ENCODE data around the gene SLC35E3. TPM values are rescaled to one million over a fixed set of nuclear protein-coding genes. Genes with fewer than 3 reads are reported as not detected.

The SLC35E3 gene
- total RNA-seq (2016; rRNA removed; fragmentation: Illumina TruSeq; extraction: Trizol) = 12.2 and 22.1 TPM in 2 replicates
- 2.1 and 4.5 TPM in 2 replicates for total RNA-seq (2016; cell fraction: cytosol; rRNA removed; fragmentation: Illumina TruSeq; extraction: Trizol; ENCODE audit: low read depth)
- total RNA-seq (2016; cell fraction: insoluble cytoplasmic fraction; rRNA removed; fragmentation: Illumina TruSeq; extraction: Trizol) = 14.0 and 22.7 TPM in 2 replicates
- 9.0 and 9.8 TPM in 2 replicates for total RNA-seq (2016; cell fraction: membrane; rRNA removed; fragmentation: Illumina TruSeq; extraction: Trizol)
- 15.3 and 17.2 TPM in 2 replicates for total RNA-seq (2016; cell fraction: nucleus; rRNA removed; fragmentation: Illumina TruSeq; extraction: Trizol)
- 10.2 and 13.0 TPM in 2 replicates for polyA plus RNA-seq (2011; rRNA removed)
- polyA plus RNA-seq (2011; cell fraction: cytosol; rRNA removed) = 4.5 and 6.1 TPM in 2 replicates
- 9.5 and 9.7 TPM in 2 replicates for polyA plus RNA-seq (2011; cell fraction: nucleus; rRNA removed)
- 10.4 and 19.7 TPM in 2 replicates for polyA plus RNA-seq (2012)
- 3.2 and 4.1 TPM in 2 replicates for polyA plus RNA-seq (2016; cell fraction: cytosol; fragmentation: Illumina TruSeq; extraction: Trizol; ENCODE audit: low read depth)
- polyA plus RNA-seq (2016; cell fraction: insoluble cytoplasmic fraction; fragmentation: Illumina TruSeq; extraction: Trizol; ENCODE audit: low read depth) = 10.3 and 11.1 TPM in 2 replicates
- 5.8 and 5.9 TPM in 2 replicates for polyA plus RNA-seq (2016; cell fraction: membrane; fragmentation: Illumina TruSeq; extraction: Trizol; ENCODE audit: low read depth)
- 25.5 and 30.0 TPM in 2 replicates for polyA plus RNA-seq (2016; cell fraction: nucleus; fragmentation: Illumina TruSeq; extraction: Trizol; ENCODE audit: insufficient read depth, low read depth)
- 6.7 and 11.0 TPM in 2 replicates for polyA minus RNA-seq (2011; rRNA and poly(A)+ RNA removed; ENCODE audit: low replicate concordance)
- polyA minus RNA-seq (2011; cell fraction: cytosol; rRNA and poly(A)+ RNA removed) = 5.7 and 6.3 TPM in 2 replicates
- 7.2 and 11.7 TPM in 2 replicates for polyA minus RNA-seq (2011; cell fraction: nucleus; rRNA and poly(A)+ RNA removed)
- percentile 78 among the genes with signal in this experiment for Bru-seq, nascent RNA
- BruChase-seq, experiment 1, labeled RNA remaining after a 6-hour chase = percentile 82 among the genes with signal in this experiment
- BruChase-seq, experiment 2, labeled RNA remaining after a 2-hour chase = percentile 82 among the genes with signal in this experiment
- long read RNA-seq, experiment 1, full-length matches to known transcripts = 21 of 33 reads
- long read RNA-seq, experiment 1, partial matches to known transcripts = 6 of 33 reads
- long read RNA-seq, experiment 1, other reads (novel, unspliced or antisense) = 6 of 33 reads
- long read RNA-seq, experiment 2, full-length matches to known transcripts = 4 of 29 reads
- long read RNA-seq, experiment 2, partial matches to known transcripts = 15 of 29 reads
- long read RNA-seq, experiment 2, other reads (novel, unspliced or antisense) = 10 of 29 reads

GRCh38 chr12:68745904-68746571, at the start of gene SLC35E3:
Gene SLC35E3 (plus strand): TSS chr12:68746176. CDS start chr12:68746378, 202 bp downstream.
- BruUV-seq (replicated peaks) = TSS peak; percentile 76
- Histone ChIP-seq H2AFZ (ENCODE audit: low read length) (peak within 1 kb of the TSS; percentile 96), H3K27ac (ENCODE audit: extremely low read length, insufficient read depth, low read length) (peak within 1 kb of the TSS; percentile 75), H3K4me2 (ENCODE audit: low read depth, low read length) (peak within 1 kb of the TSS; percentile 91), H3K4me1 (ENCODE audit: insufficient read depth, low read length) (peaks cover 34% of the 10 kb centered on the region), H3K4me3 (replicated peaks in 1 of 3; ENCODE audit: insufficient read depth in 1 of 3, low read depth in 2 of 3, low read length in 3 of 3) (peak within 1 kb of the TSS; percentile 83 to 93 (median 87)), H3K9me3 (ENCODE audit: low read length) (no peaks in the 10 kb centered on the region), H3K36me3 (replicated peaks in 1 of 2; ENCODE audit: control insufficient read depth in 1 of 2, insufficient read depth in 2 of 2, low read length in 2 of 2) (peaks cover 3 to 17% of the 10 kb centered on the region in 2 experiments; a peak in 3 of 5 replicates), H4K20me1 (ENCODE audit: insufficient read depth, low read length) (peaks cover 3% of the 10 kb centered on the region; the same call in 1 of the 2 replicates), H3K27me3 (ENCODE audit: control insufficient read depth in 1 of 2, insufficient read depth in 2 of 2, low read length in 2 of 2) (no peaks in the 10 kb centered on the region; a peak in 1 of 5 replicates), H3K79me2 (ENCODE audit: insufficient read depth, low read length) (peaks cover 37% of the 10 kb centered on the region), H3K9ac (ENCODE audit: insufficient read depth, low read depth, low read length) (peak within 1 kb of the TSS; percentile 77)
- ATAC-seq (peak; percentile 98), FAIRE-seq (no peak), DNase-seq (ENCODE audit: low spot score) (peak; percentile 88)
- WGBS (ENCODE audit: low lambda C conversion rate) = 3% methylated on average over 17 of the region's 52 CpGs
- POLR2A ChIA-PET = interaction anchor here (0.9 to 2.6 kb wide), 17 partner anchors 14 to 135 kb away, joined by 3 to 58 read pairs (median 4); partner anchors contain the start of genes MDM2 and RAP1B
- in situ Hi-C loops (cut with HindIII; ENCODE audit: extremely low pct_ligation_motif_present, low pct_unique_long_range_greater_than_20kb) = loop anchor here (5.0 kb wide), 1 partner anchor 61 kb away; the partner anchor contains the start of gene MDM2
- CTCF ChIA-PET (ENCODE audit: low intra/inter-chr PET ratio, low total read pairs) = no interaction called here
- intact Hi-C loops (cut with micrococcal nuclease; ENCODE audit: unreplicated experiment) = loop anchor here (1.0 kb wide), 2 partner anchors 41 to 61 kb away; no protein-coding TSS in a partner anchor
- no peak for TF ChIP-seq ZBTB40 (IDR thresholded peaks at IDR 0.05)
- 0 out of 2 replicates have a peak, but pooled peaks have one; percentile 32 for TF ChIP-seq ZBTB40 (CRISPR knock-in tag; IDR thresholded peaks at IDR 0.05)
- TF ChIP-seq ZNF691 (CRISPR knock-in tag; IDR thresholded peaks at IDR 0.05; ENCODE audit: borderline replicate concordance, low read depth) = peak; percentile 58; the same call in 1 of the 2 replicates
- peak; percentile 44; the same call in 1 of the 2 replicates for TF ChIP-seq ZNF556 (CRISPR knock-in tag; IDR thresholded peaks at IDR 0.05; ENCODE audit: borderline replicate concordance)
- TF ChIP-seq NCOR1 (IDR thresholded peaks at IDR 0.05; ENCODE audit: borderline replicate concordance, low read length) = no peak
- peak; percentile 89 for TF ChIP-seq ZNF777 (CRISPR knock-in tag; IDR thresholded peaks at IDR 0.05)
- peak; percentile 85; the same call in 1 of the 2 replicates for TF ChIP-seq HOXA3 (CRISPR knock-in tag; IDR thresholded peaks at IDR 0.05)

All from HepG2 (cell line).